ENCODE results near the gene CRYBA4.

GRCh38 chr22:26589367-26589844, 32.4 kb upstream of the CRYBA4 start:
- TF ChIP-seq CTCF (IDR thresholded peaks at IDR 0.05) (no peak), ZFX (IDR thresholded peaks at IDR 0.05; ENCODE audit: borderline replicate concordance) (no peak)
